Type B pancreatic cell (in vitro differentiated cells): ENCODE measurements around the gene PDCD2. TPM values are rescaled to one million over a fixed set of nuclear protein-coding genes. Genes with fewer than 3 reads are reported as not detected.

Experiments used
- DNase-seq: peaks from one replicate; pipeline ENCODE4 v3.0.0; 2021; ENCODE audit warnings: mixed read lengths; ENCODE audit not compliant: unreplicated experiment; ENCODE audit errors: extremely low spot score
- H3K27ac Mint-ChIP-seq: 2 replicates; pipeline ENCODE4 v1.8.0; 2021; ENCODE audit warnings: mild to moderate bottlenecking, mixed read lengths
- H3K27me3 Mint-ChIP-seq: 2 replicates; pipeline ENCODE4 v1.8.0; 2021; ENCODE audit warnings: mixed read lengths
- H3K36me3 Mint-ChIP-seq: 2 replicates; pipeline ENCODE4 v1.8.0; 2021; ENCODE audit warnings: mixed read lengths
- H3K4me1 Mint-ChIP-seq: one replicate; pipeline ENCODE4 v1.8.0; 2021; ENCODE audit warnings: mixed read lengths; ENCODE audit not compliant: unreplicated experiment
- H3K4me3 Mint-ChIP-seq: 2 replicates; pipeline ENCODE4 v1.8.0; 2021; ENCODE audit warnings: mild to moderate bottlenecking, mixed read lengths
- H3K9me3 Mint-ChIP-seq: 2 replicates; pipeline ENCODE4 v1.8.0; 2021; ENCODE audit warnings: mixed read lengths
- CTCF ChIP-seq: fragments of 200-600 bp; sonication (generic); conservative IDR thresholded peaks from 2 replicates; pipeline ENCODE4 v1.5.0; 2021; ENCODE audit warnings: antibody characterized with exemption, mild to moderate bottlenecking
- total RNA-seq: library from RNA; stranded (reverse); gene quantifications from 2 replicates; pipeline ENCODE4 v1.2.1, GENCODE V29; 2021; ENCODE audit warnings: low replicate concordance

The PDCD2 gene
- total RNA-seq, 1 donor from 2014 or later, result 69.8 TPM

- H3K9me3 Mint-ChIP-seq, result no peaks in the 10 kb centered on the region
- H3K27me3 Mint-ChIP-seq, result no peaks in the 10 kb centered on the region
- H3K27ac Mint-ChIP-seq, result no peak within 1 kb of the TSS
- no peak within 1 kb of the TSS for H3K4me3 Mint-ChIP-seq
- no peak for TF ChIP-seq CTCF
- H3K4me1 Mint-ChIP-seq, result peaks cover 15% of the 10 kb centered on the region
- peak; percentile 96 for DNase-seq
- no peaks in the 10 kb centered on the region for H3K36me3 Mint-ChIP-seq
These were observed 30.2 kb downstream of the PDCD2 start, which contains the start of gene TBP for GRCh38 chr6:170554013-170554795. Gene TBP (plus strand): TSS chr6:170554369. CDS start chr6:170557030, 2,661 bp downstream.

- Mint-ChIP-seq H3K27ac (no peak overlapping the region), H3K27me3 (no peaks in the 10 kb centered on the region), H3K36me3 (no peaks in the 10 kb centered on the region), H3K4me1 (peaks cover 15% of the 10 kb centered on the region), H3K4me3 (no peak overlapping the region), H3K9me3 (no peaks in the 10 kb centered on the region)
- no peak for DNase-seq
- TF ChIP-seq CTCF, result no peak
These were observed 30.9 kb downstream of the PDCD2 start for GRCh38 chr6:170553534-170554012.

- TF ChIP-seq CTCF, result no peak
- H3K9me3 Mint-ChIP-seq, result no peaks in the 10 kb centered on the region
- no peaks in the 10 kb centered on the region for H3K36me3 Mint-ChIP-seq
These were observed 31.5 kb downstream of the PDCD2 start, which contains the start of gene PSMB1 for GRCh38 chr6:170552765-170553533. Gene PSMB1 (minus strand): TSS chr6:170553307. CDS start chr6:170553242, 65 bp downstream.

DNA sequence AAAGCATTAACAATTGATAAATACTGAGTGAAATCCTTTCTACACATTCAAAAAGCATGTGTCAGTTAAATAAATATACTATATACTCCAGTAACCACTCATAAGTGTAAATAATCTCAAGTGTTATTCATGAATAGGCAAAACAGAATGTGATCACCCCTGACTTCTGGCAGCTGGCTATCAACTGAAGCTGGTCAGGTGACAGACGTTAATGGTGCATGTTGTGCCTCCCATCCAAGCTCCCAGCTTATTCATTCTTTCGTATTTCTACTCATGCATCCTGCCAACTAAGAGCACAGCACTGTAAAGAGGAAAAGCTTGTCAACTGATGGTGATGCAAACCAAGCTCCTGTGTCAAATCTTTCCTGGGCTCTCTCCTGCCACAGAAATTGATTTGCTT, 39.0 kb downstream of the PDCD2 start:
- no peak for DNase-seq
- Mint-ChIP-seq H3K4me3 (no peak overlapping the region), H3K9me3 (no peaks in the 10 kb centered on the region), H3K36me3 (peaks cover 19% of the 10 kb centered on the region), H3K27ac (no peak overlapping the region), H3K4me1 (peaks cover 5% of the 10 kb centered on the region), H3K27me3 (no peaks in the 10 kb centered on the region)
- TF ChIP-seq CTCF, result no peak

More at GRCh38 chr6:170552765-170553533, 31.5 kb downstream of the PDCD2 start, which contains the start of gene PSMB1:
- Mint-ChIP-seq H3K27ac (no peak within 1 kb of the TSS), H3K4me1 (peaks cover 15% of the 10 kb centered on the region), H3K27me3 (no peaks in the 10 kb centered on the region), H3K4me3 (no peak within 1 kb of the TSS)
- peak; percentile 89 for DNase-seq

DNA sequence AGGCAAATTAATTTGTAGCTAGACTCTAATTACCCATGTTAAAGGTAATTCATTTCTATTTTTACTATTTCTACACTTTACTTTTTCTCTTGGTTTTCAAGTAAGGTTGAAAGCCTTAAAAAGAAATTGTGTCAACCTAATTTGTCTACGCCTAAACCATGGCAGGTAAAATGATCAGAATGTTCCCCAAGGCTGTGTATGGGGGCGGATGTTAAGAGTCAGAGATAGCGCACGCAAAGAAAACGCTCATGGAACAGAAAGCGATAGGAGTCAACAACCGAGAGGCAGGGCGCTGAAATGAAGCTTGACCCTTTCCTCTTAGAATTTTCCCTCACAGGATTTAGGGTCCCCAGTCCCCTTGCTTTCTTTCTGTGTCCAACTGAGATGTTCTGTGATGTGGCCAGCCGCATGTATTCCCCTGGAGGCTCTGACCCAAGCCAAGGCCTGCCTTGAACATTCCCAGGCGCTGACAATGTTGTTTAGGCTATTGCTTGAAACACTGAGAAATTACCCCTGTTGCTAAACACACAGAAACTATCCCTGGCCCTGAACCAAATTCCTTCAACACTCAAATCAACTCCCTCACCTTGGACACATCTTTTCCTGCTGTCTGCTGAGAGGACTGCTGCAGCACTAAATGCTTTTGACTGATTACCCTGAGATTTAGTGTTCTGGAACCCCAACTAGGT, 42.3 kb downstream of the PDCD2 start:
- H3K4me3 Mint-ChIP-seq, result peak overlapping the region; percentile 34
- H3K27ac Mint-ChIP-seq, result peak overlapping the region; percentile 84
- no peak for DNase-seq
- no peaks in the 10 kb centered on the region for H3K4me1 Mint-ChIP-seq
- H3K27me3 Mint-ChIP-seq, result no peaks in the 10 kb centered on the region
- no peaks in the 10 kb centered on the region for H3K9me3 Mint-ChIP-seq
- TF ChIP-seq CTCF, result no peak
- H3K36me3 Mint-ChIP-seq, result peaks cover 17% of the 10 kb centered on the region
